AG04449 (cell line): ENCODE measurements around the gene HIGD2A.

ENCODE experiments used
- CTCF ChIA-PET: fragments of 350-600 bp; formaldehyde crosslinking; extraction: SDS; loops from one replicate; lab custom pipeline; 2021; ENCODE audit warnings: antibody characterized with exemption; lab: Yijun Ruan, JAX
- POLR2A ChIA-PET: fragments of 400-600, 350-600 bp; formaldehyde crosslinking; extraction: SDS; loops from one replicate; lab custom pipeline; 2020; ENCODE audit warnings: antibody characterized with exemption, inconsistent platforms; lab: Yijun Ruan, JAX
- DNase-seq: peaks from one replicate; pipeline ENCODE4 v3.0.0-alpha.2; 2010; ENCODE audit warnings: low read depth, low spot score
- H3K4me3 ChIP-seq: 2 replicates; pipeline ENCODE4 v1.5.1; 2011; ENCODE audit warnings: low read depth, mild to moderate bottlenecking, control low read depth, low read length
- TF ChIP-seq, protein P1 (sequence below): IDR thresholded peaks from one replicate; pipeline ENCODE4 v1.5.1; 2011; ENCODE audit warnings: mild to moderate bottlenecking, moderate library complexity, low read length, control low read depth, inconsistent platforms; ENCODE audit not compliant: insufficient read depth; ENCODE audit errors: missing control alignments

The HIGD2A gene, protein sequence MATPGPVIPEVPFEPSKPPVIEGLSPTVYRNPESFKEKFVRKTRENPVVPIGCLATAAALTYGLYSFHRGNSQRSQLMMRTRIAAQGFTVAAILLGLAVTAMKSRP

DNA sequence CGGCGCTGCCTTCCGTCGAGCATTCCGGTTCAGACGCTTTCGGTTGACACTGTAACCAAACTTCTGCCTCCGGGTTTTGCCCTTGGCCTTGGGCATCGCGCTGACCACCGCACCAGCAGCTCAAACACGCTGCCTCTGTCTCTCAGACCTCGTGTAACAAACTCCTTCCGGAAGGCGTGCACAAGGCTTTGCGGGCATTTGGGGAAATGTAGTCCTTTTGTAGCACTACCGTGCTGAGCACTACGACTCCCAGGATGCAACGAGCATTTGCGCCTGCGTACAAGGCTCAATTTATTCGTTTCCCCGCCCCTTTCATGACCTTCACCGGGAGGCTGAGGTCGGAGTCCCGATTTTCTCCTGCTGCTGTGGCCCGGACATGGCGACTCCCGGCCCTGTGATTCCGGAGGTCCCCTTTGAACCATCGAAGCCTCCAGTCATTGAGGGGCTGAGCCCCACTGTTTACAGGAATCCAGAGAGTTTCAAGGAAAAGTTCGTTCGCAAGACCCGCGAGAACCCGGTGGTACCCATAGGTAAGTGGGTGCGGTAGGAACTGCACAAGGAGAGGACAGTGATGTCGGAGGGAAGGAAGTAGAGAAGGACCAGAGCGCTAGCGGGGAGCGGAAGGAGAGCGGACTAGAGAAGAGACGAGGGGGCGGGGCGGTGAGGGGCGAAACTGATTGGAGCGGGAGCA is at the start of gene HIGD2A, which contains the start of gene NOP16:
Gene HIGD2A (plus strand): TSS at position 308 of the 691 bp plus-strand sequence. CDS start 69 bp downstream, at position 377.
Gene NOP16 (minus strand): TSS at position 155 of the 691 bp plus-strand sequence. CDS start 59 bp downstream, at position 96.
- CTCF ChIA-PET = interaction anchor here (1.1 to 2.2 kb wide), 2 partner anchors 20 to 28 kb away, joined by 4 to 7 read pairs; partner anchors contain the start of gene CLTB
- peak; percentile 92 for DNase-seq
- H3K4me3 ChIP-seq = peak within 1 kb of the TSS; percentile 95
- POLR2A ChIA-PET = interaction anchor here (0.6 to 1.0 kb wide), 4 partner anchors 12 to 149 kb away, joined by 3 to 4 read pairs (median 4); partner anchors contain the start of gene RNF44
- TF ChIP-seq, protein P1, sequence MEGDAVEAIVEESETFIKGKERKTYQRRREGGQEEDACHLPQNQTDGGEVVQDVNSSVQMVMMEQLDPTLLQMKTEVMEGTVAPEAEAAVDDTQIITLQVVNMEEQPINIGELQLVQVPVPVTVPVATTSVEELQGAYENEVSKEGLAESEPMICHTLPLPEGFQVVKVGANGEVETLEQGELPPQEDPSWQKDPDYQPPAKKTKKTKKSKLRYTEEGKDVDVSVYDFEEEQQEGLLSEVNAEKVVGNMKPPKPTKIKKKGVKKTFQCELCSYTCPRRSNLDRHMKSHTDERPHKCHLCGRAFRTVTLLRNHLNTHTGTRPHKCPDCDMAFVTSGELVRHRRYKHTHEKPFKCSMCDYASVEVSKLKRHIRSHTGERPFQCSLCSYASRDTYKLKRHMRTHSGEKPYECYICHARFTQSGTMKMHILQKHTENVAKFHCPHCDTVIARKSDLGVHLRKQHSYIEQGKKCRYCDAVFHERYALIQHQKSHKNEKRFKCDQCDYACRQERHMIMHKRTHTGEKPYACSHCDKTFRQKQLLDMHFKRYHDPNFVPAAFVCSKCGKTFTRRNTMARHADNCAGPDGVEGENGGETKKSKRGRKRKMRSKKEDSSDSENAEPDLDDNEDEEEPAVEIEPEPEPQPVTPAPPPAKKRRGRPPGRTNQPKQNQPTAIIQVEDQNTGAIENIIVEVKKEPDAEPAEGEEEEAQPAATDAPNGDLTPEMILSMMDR = no peak

DNA sequence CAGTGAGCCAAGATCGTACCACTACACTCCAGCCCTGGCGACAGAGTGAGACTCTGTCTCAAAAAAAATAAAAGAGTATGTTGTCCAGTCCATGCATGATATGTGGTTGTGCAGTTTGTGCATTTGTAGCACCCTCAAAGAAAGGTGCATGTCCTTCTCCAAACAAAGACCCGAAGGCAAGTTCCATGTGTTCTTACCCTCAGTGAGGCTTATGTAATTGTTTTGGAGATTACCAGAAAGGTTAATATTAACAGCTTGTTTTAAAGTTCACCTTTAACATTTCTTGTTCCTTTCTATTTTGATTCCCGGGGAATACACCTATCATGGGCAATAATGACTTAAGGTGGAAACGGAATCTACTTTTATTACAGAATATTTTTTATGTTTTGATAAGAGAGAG is 49.2 kb upstream of the HIGD2A start:
- ChIA-PET CTCF (interaction anchor here (1.2 kb wide), 1 partner anchor 104 kb away, joined by 3 read pairs; no protein-coding TSS in a partner anchor), POLR2A (no interaction called here)
- TF ChIP-seq, protein P1 = no peak
- H3K4me3 ChIP-seq = no peak overlapping the region
- DNase-seq = no peak

DNA sequence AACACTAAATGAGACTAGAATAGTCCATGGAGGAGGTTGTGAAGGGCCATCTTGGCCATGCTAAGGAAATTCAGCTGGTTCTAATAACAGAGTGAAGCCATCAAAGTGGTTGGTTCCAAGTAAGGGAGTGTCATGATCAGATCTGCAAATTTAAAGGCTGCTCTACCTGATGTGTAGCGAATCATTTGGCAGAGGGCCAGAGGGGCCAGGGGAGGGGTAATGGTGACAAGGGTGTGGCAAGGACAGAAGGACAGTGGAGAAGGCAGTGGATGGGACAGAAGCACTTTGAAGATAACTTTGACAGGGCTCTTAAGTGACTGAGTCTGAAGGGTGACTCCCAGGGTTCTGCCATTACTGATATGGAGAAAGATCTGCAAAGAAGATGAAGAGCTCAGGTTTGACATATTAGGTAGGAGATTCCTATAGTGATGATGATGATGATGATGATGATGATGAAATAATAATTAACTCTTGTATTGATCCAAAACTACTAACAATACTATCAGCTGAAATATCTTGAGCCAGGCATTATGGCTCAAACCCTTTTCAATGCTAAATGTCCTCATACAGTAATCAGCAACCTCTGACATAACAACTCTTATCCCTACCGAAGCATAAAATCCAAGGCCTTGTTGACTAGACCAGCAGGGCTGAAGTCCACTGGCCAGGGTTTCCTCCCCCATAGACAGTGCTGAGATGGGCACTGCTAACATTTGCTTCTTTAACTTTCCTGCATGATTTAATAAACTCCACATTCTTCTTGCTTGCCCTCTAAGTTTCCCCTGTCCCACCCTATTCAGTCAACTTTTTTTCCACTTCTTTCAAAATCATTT is 47.0 kb upstream of the HIGD2A start:
- DNase-seq = no peak
- CTCF ChIA-PET = interaction anchor here (1.1 kb wide), 1 partner anchor 11 kb away, joined by 3 read pairs; no protein-coding TSS in a partner anchor
- POLR2A ChIA-PET = no interaction called here
- no peak overlapping the region for H3K4me3 ChIP-seq
- TF ChIP-seq, protein P1 = no peak

DNA sequence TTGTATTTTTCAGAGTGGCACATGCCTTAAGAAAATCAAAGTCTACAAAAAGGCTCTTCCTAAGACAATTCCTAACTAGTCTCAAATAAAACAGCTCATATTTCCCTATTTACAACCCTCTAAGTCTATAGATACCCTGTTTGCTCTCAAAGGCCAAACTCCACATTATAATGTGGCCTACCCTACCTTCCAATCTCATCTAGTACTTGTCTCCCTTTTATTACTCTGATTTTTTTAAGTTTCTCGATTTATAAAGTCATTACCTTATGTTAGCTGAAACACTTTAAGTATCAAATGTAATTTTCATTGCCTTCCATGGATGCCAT is 46.4 kb upstream of the HIGD2A start:
- ChIA-PET POLR2A (no interaction called here), CTCF (interaction anchor here (1.0 to 1.1 kb wide), 2 partner anchors 10 to 18 kb away, joined by 3 read pairs; no protein-coding TSS in a partner anchor)
- TF ChIP-seq, protein P1 = no peak
- no peak overlapping the region for H3K4me3 ChIP-seq
- no peak for DNase-seq

DNA sequence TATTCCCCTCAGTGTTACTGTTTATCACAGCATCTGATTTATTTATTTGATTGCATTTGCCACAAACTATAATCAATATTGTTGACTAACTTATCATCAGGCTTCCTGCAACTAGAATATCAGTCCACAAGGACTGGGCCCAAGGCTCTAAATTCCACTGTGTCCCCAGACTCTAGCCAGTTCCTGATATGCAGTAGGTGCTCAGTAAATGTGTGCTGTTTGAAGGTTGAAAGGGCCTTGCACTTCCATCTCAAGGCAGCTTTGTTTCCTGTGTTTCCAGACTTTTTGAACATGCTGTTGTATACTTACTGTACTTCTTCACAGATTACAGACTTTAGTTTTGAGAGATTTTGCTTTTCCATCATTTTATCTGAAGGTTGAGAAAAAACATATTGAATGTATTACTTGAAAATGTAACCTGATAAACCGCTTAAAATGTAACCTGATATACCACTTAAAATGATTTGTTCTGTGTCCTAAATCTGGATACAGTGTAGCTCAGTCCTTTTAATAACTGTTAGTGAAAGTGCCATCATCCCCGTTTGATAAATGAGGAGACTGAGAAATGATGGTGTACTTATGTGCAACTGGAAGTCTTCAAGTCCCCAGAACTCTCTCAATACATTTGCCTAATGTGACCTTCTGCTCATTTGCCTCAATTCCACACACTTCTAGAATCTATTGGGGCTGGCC is 45.6 kb upstream of the HIGD2A start:
- TF ChIP-seq, protein P1 = no peak
- DNase-seq = no peak
- ChIA-PET CTCF (interaction anchor here (1.0 kb wide), 1 partner anchor 19 kb away, joined by 3 read pairs; no protein-coding TSS in a partner anchor), POLR2A (no interaction called here)
- H3K4me3 ChIP-seq = no peak overlapping the region
